ENCODE results near the gene LEFTY1.

Gene LEFTY1

DNA sequence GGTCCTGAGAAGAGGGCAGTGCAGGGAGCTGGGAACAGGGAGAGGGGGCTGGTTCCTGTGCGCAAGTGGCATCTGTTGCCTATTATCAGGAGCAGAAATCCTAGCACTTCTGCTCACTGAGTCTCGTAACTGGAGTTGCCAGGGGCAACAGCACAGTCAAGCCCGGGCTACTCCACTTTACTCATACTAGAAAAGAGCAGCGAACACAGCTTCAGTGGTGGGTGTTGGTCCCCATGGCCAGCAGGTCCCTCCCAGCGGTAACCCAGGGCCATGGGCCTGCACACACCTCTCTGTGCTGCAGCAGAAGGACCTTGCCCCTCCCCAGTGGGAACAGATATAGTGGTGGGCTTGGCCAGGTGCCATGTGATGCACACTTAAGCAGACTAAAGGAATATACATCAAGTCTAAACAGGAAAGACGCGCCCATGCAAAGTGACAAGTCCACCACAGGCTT is 26.6 kb upstream of the LEFTY1 start:
- DNase-seq (ENCODE audit: low read depth): no peak

DNA sequence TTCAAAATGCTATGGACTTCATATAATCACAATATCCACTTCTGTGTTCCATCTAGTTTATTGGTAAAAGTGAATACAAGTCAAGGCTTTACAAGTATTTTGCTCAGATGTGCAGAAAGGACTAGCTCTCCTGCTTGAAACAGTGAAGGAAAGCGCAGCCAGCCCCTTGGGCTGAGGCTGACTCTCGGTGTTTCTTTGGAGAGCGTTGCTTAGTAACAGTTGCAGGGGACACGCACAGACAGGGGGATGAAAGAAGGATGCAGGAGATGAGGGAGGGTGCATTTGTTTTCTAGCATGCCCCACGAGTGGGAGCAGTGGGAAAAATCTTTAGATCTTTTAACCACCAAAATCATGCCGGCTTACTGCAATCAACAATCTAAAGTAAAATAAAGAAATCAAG is 26.0 kb upstream of the LEFTY1 start:
- no peak for DNase-seq (ENCODE audit: low read depth)

DNA sequence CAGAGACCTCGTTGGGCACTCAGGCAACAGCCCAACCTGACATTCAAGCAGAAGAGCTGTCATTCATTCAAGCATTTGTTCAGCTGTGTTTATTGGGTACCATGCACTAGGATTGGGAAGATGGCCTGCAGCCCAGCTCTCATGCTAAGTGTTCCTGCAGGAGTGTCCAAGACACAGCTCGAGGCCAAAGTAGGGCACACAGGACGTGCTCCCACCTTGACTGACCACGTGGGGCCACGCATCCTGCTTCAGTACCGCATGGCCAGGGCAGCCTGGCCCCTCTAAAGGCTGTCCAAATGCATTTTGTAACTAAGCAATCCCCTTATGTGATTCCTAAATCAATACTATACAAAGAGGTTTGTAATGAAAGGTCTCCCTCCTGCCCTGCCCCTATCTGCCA is 25.4 kb upstream of the LEFTY1 start:
- no peak for DNase-seq (ENCODE audit: low read depth)

DNA sequence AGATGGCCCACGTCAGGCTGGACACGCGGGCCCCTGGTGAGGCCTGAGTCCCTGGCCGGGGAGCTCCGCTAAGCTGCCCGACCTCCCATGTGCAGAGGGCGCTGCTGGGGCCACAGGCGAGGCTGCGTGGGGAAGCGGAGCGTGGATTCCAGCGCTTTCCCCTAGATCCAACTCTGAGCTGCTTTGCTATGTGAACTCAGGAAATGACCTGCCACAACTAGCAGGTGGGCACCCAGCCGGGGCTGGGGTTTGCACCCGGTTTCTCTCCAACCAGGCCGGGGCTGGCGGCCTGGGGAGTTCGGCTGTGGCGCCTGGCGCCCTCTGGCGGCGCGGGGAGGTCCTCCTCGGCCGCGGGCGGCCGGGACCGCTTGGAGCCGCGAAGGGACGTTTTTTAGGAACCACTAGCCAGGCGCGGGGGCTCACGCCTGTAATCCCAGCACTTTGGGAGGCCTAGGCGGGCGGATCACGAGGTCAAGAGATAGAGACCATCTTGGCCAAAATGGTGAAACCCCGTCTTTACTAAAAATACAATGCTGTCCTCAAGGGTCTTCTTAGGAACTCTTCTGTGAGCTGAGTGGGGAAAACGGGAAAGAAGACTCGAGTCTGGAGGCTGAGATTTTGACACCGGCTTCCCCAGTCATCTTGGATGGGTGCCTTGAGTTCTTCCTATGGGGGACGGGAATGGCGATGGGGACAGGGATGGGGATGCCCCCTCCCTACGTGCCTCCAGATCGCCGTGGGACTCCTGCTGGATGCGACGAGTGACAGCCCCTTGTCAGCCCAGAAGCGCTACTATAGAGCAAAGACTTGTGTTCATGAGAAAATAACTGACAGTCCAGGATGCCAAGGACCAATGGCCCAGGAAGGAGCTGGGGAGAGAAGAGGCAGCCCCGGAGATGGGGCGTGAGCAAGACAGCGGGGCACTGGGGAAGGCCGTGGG is 22.5 kb upstream of the LEFTY1 start:
- DNase-seq (ENCODE audit: low read depth): peak; percentile 26

DNA sequence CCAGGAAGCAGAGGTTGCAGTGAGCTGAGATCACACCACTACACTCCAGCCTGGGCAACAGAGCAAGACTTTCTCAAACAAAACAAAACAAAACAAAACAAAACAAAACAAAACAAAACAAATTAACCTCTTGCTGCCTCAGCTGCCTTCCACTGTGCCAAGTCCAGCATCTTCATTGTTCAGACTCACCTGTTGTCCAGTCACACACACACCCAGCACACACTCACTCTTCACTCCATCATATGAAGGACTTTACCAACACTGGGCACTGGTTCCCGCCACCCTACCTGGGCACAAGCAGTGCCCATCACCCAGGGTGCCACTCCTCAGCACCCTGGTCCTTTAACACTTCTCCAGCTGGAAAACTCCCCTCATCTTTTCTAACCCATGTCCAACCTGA is 20.5 kb upstream of the LEFTY1 start:
- no peak for DNase-seq (ENCODE audit: low read depth)

DNA sequence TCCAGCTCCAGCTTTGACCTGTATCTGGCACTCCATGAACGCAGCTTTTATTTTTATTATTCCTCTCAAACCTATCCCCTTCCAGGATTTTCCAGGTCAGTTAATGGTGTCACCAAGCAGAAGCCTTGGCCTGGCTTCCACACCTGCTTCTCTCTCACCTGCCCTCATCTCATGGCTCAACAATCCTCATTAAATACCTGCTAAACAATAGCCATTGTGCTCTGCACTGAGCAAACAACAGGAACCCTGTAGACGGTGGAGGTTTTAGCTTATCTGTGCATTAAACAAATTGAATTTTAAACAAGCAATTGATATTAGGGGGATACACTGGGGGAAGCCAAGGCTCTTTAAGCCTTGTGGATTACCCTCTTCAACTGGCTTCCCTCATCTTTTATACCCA is 19.8 kb upstream of the LEFTY1 start:
- DNase-seq (ENCODE audit: low read depth): no peak

GRCh38 chr1:225908013-225908640 is 19.2 kb upstream of the LEFTY1 start:
- DNase-seq (ENCODE audit: low read depth): no peak

GRCh38 chr1:225907341-225907740 is 18.4 kb upstream of the LEFTY1 start:
- DNase-seq (ENCODE audit: low read depth): no peak

GRCh38 chr1:225906467-225906866 is 17.5 kb upstream of the LEFTY1 start:
- no peak for DNase-seq (ENCODE audit: low read depth)

- DNase-seq (ENCODE audit: low read depth): no peak
These were observed 14.7 kb upstream of the LEFTY1 start for GRCh38 chr1:225903623-225904022.

GRCh38 chr1:225899044-225899925 is 10.3 kb upstream of the LEFTY1 start:
- no peak for DNase-seq (ENCODE audit: low read depth)

DNA sequence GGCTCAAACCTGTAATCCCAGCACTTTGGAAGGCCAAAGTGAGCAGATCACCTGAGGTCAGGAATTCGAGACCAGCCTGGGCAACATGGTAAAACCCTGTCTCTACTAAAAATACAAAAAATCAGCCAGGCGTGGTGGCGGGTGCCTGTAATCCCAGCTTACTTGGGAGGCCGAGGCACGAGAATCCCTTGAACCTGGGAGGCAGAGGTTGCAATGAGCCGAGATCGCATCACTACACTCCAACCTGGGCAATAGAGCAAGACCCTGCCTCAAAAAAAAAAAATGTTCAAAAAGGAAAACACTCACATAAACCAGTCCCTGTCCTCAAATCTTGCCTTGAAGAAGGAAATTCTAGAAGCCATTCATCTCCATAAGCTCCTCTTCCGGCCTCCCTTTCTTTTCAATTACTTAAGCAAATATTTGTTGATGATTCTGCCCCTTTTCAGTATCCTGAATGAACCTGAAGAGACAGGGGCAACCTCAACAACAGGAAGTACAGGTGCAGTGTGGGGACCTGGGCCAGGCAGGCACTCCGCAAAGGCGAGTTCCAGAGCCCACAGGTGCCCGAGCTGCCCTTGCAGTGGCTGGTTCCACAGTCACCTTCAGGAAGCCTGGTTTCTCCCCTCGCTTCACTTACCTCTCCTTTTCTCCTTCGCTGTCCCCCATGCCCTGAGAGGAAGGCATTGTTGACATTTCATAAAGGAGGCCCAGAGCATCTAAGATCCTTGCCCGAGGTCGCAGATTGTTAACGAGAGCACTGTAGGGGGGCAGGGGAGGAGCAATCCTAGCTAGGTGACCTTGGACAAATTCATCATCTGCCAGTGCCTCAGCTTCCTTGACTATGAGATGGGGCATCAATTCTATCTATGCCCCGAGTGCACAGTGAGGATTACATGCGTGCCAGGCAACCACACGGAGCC is 8.9 kb upstream of the LEFTY1 start:
- DNase-seq (ENCODE audit: low read depth): no peak

DNA sequence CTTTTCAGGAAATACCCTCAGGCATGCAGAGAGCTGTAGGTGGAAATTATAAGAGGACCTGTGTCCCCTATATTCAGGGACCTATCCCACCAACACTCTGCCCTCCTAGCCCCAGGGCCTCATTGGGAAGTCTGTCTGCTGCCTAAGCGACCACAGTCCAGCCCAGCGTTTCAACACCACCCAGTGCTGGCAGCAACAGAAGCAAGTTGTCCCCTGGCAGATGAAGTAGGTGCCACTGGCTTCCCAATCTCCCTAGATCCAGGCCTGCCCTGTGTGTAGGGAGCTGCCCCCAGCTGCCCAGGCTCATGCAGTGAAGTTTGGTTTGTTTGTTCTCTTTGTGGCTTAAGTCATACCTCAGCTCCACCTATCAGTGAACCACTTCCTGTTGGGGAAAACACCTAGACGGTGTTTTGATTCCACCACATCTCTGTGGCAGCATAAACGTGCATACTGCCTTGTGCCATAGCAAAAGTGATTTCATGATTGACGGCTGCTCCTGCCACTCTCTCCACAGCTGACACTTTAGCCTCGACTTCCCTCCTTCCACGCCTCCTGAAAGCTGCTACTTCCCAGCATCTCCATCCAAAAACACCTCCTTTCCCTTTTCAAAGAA is 8.1 kb upstream of the LEFTY1 start:
- peak; percentile 50 for DNase-seq (ENCODE audit: low read depth)

DNA sequence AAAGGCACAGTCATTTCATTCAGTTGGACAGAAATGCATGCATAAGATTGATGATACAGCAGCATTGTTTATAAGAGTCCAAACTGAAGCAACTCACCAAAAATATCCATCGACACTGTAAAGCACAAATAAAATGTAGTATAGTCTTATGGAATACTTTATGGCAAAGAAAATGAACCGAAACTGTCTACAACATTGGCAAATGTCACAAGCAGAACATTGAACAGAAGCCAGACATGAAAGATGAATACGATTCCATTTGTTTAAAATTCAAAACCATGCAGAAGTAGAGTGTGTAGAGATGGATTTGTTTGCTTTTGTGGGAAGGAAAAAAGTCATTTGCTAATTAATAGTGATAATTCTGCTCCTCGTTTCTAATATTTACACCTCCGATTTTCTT is 7.5 kb upstream of the LEFTY1 start:
- DNase-seq (ENCODE audit: low read depth): no peak

- DNase-seq (ENCODE audit: low read depth): no peak
These were observed 3.4 kb upstream of the LEFTY1 start for GRCh38 chr1:225892307-225892706.

DNA sequence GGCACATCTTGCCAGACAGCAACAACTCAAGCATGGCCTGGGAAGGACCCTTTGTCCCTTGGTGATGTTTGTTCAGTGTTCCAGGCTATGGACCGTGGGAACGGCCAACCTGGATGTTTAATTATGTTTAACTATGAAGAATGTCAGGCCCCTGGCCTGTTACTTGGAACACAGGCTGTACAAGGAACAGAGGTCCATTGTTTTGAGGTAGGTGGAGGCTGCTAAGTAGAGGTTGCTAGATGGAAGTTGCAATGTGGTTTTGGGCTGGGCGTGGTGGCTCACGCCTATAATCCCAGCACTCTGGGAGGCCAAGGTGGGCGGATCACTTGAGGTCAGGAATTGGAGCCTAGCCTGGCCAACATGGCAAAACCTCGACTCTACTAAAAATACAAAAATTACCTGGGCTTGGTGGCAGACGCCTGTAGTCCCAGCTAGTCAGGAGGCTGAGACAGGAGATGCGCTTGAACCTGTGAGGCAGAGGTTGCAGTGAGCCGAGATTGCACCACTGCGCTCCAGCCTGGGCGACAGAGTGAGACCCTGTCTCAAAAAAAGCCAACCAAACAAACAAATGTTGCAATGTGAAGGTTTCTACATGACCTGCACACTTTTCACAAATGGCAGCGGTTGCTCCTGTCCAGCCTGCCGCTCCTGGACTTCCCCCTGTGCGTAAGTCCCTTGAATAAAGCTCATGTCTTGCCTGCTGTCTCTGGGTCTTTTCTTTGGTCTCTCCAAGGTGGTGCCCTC is 2.5 kb upstream of the LEFTY1 start:
- no peak for DNase-seq (ENCODE audit: low read depth)

GRCh38 chr1:225890346-225891228 is 1.6 kb upstream of the LEFTY1 start:
- DNase-seq (ENCODE audit: low read depth): no peak

DNA sequence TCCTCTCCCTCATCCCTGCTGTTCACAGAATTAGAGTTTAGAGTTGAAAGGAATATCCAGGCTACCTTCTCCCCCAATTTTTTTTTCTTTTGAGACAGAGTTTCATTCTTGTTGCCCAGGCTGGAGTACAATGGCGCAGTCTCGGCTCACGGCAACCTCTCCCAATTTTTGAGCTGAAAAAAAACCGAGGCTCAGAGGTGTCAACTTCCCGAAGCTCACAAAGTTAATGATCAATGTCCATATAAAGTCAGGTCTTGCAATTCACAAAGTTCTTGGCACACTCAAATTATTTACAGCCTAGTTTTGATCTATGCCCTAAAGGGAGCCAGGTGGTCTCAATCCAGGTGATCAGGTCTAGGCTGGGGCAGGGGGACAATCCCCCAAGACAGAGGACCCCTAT is 797 bp upstream of the LEFTY1 start:
- DNase-seq (ENCODE audit: low read depth): no peak

DNA sequence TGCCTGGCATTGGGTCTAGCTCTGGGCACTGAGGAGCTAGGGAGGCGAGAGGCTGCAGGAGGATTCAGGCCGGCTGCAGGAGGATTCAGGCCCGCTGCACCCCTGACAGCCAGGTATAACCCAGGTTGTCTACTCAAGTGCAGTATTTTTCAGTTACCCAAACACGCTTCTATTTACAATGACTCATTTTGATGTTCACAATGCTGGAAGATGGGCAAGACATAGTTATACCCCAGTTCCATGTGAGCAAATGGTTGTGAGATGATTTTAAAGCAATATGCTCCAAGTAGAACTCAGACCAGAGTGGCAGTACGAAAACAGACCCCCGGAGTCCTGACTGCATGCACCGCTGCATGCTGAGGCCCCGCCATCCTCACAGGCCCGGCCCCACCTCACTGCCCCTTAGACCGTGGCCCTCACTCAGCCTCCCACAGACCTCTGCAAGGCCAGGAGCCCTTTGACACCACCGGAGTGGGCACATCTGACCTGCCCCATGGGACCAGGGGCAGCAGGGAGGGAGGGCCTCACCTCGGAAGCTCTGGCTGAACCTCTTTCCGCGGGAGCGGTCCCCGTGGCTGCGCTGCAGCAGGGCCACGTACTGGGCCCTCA is 553 bp downstream of the LEFTY1 start:
- no peak for DNase-seq (ENCODE audit: low read depth)

Data from iris pigment epithelial cell (primary cell).